Ishikawa (cell line): ENCODE results near the gene CFAP73.
A peak's percentile ranks its signal among the peaks of the same experiment; 100 is the strongest.

ENCODE experiments used
- CEBPB ChIP-seq: IDR thresholded peaks from 2 replicates; pipeline ENCODE4 v1.6.1; 2012
- EGR1 ChIP-seq: IDR thresholded peaks from 2 replicates; pipeline ENCODE4 v1.6.1; 2012
- EP300 ChIP-seq: IDR thresholded peaks from 2 replicates; pipeline ENCODE4 v1.6.1; 2012; ENCODE audit warnings: borderline replicate concordance
- FOXM1 ChIP-seq: IDR thresholded peaks from 2 replicates; pipeline ENCODE4 v1.6.1; 2012; ENCODE audit warnings: low read depth, borderline replicate concordance
- NFIC ChIP-seq: IDR thresholded peaks from 2 replicates; pipeline ENCODE4 v1.6.1; 2012
- RAD21 ChIP-seq: IDR thresholded peaks from 2 replicates; pipeline ENCODE4 v1.6.1; 2012; ENCODE audit warnings: low read depth
- TAF1 ChIP-seq: IDR thresholded peaks from 2 replicates; pipeline ENCODE4 v1.6.1; 2012; ENCODE audit warnings: low read depth, mild to moderate bottlenecking
- TCF12 ChIP-seq: IDR thresholded peaks from 2 replicates; pipeline ENCODE4 v1.6.1; 2012; ENCODE audit warnings: low read depth
- YY1 ChIP-seq: IDR thresholded peaks from 2 replicates; pipeline ENCODE4 v1.6.1; 2012; ENCODE audit warnings: low read depth
- ZBTB7A ChIP-seq: IDR thresholded peaks from 2 replicates; pipeline ENCODE4 v1.6.1; 2012; ENCODE audit warnings: low read depth
- TF ChIP-seq, protein P1 (sequence below): IDR thresholded peaks from 2 replicates; pipeline ENCODE4 v1.6.1; 2012
- TF ChIP-seq, protein P2 (sequence below): IDR thresholded peaks from 2 replicates; pipeline ENCODE4 v1.6.1; 2012; ENCODE audit warnings: low read depth, mild to moderate bottlenecking

- TF ChIP-seq RAD21 (no peak), FOXM1 (no peak), TAF1 (no peak), EP300 (peak; percentile 83; the same call in 1 of the 2 replicates), CEBPB (no peak), EGR1 (no peak), ZBTB7A (no peak), YY1 (peak; percentile 18; the same call in 1 of the 2 replicates), TCF12 (peak; percentile 80), NFIC (peak; percentile 60; the same call in 1 of the 2 replicates)
- TF ChIP-seq, protein P1, sequence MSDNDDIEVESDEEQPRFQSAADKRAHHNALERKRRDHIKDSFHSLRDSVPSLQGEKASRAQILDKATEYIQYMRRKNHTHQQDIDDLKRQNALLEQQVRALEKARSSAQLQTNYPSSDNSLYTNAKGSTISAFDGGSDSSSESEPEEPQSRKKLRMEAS: 0 out of 2 replicates have a peak, but pooled peaks have one; percentile 27
- TF ChIP-seq, protein P2, sequence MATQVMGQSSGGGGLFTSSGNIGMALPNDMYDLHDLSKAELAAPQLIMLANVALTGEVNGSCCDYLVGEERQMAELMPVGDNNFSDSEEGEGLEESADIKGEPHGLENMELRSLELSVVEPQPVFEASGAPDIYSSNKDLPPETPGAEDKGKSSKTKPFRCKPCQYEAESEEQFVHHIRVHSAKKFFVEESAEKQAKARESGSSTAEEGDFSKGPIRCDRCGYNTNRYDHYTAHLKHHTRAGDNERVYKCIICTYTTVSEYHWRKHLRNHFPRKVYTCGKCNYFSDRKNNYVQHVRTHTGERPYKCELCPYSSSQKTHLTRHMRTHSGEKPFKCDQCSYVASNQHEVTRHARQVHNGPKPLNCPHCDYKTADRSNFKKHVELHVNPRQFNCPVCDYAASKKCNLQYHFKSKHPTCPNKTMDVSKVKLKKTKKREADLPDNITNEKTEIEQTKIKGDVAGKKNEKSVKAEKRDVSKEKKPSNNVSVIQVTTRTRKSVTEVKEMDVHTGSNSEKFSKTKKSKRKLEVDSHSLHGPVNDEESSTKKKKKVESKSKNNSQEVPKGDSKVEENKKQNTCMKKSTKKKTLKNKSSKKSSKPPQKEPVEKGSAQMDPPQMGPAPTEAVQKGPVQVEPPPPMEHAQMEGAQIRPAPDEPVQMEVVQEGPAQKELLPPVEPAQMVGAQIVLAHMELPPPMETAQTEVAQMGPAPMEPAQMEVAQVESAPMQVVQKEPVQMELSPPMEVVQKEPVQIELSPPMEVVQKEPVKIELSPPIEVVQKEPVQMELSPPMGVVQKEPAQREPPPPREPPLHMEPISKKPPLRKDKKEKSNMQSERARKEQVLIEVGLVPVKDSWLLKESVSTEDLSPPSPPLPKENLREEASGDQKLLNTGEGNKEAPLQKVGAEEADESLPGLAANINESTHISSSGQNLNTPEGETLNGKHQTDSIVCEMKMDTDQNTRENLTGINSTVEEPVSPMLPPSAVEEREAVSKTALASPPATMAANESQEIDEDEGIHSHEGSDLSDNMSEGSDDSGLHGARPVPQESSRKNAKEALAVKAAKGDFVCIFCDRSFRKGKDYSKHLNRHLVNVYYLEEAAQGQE: no peak
Observed at GRCh38 chr12:113138826-113139225, 10.7 kb upstream of the CFAP73 start.
